DND-41 (cell line): ENCODE measurements around the gene NFATC3.

Experiments used
- ATAC-seq: fragments of 200-7000 bp; cut with Tn5 transposase; 3 replicates; pipeline ENCODE4 v1.9.1; 2021; ENCODE audit warnings: low read depth; ENCODE audit not compliant: insufficient read depth
- DNase-seq: peaks from one replicate; pipeline ENCODE4 v3.0.0-alpha.2; 2020
- H2AFZ ChIP-seq: 2 replicates; pipeline ENCODE4 v1.6.0; 2012; ENCODE audit warnings: low read depth, low read length
- H3K27ac ChIP-seq: 2 replicates; pipeline ENCODE4 v1.5.1; 2012; ENCODE audit warnings: low read length, inconsistent platforms
- H3K27me3 ChIP-seq: fragments of 200-600 bp; sonication (generic); 2 replicates; pipeline ENCODE4 v1.6.0; 2012; ENCODE audit warnings: low read length, mild to moderate bottlenecking, inconsistent platforms; ENCODE audit not compliant: insufficient read depth, poor library complexity
- H3K36me3 ChIP-seq: 2 replicates; pipeline ENCODE4 v1.5.1; 2012; ENCODE audit warnings: low read length, inconsistent platforms; ENCODE audit not compliant: insufficient read depth
- H3K4me1 ChIP-seq: 2 replicates; pipeline ENCODE4 v1.5.1; 2012; ENCODE audit warnings: mild to moderate bottlenecking, low read length; ENCODE audit not compliant: insufficient read depth
- H3K4me2 ChIP-seq: 2 replicates; pipeline ENCODE4 v1.6.0; 2012; ENCODE audit warnings: mild to moderate bottlenecking, moderate library complexity, low read length, inconsistent platforms; ENCODE audit not compliant: insufficient read depth
- H3K4me3 ChIP-seq, 2 experiments: fragments of 200-600 bp in 1 of 2; shearing (Covaris generic) in 1 of 2; 2 replicates each; pipeline ENCODE4 v1.5.1; 2012 to 2016; ENCODE audit warnings: inconsistent platforms in 2 of 2, low read length in 2 of 2, mild to moderate bottlenecking in 2 of 2, low read depth in 1 of 2, moderate library complexity in 1 of 2
- H3K79me2 ChIP-seq: 2 replicates; pipeline ENCODE4 v1.6.0; 2012; ENCODE audit warnings: low read length, inconsistent platforms; ENCODE audit not compliant: insufficient read depth
- H3K9ac ChIP-seq: 2 replicates; pipeline ENCODE4 v1.6.0; 2012; ENCODE audit warnings: low read depth, mild to moderate bottlenecking, inconsistent platforms, low read length, moderate library complexity
- H3K9me3 ChIP-seq: 2 replicates; pipeline ENCODE4 v1.5.1; 2012; ENCODE audit warnings: low read length, moderate library complexity, mild to moderate bottlenecking, inconsistent platforms; ENCODE audit not compliant: insufficient read depth, severe bottlenecking
- H4K20me1 ChIP-seq: 2 replicates; pipeline ENCODE4 v1.6.0; 2012; ENCODE audit warnings: low read length; ENCODE audit not compliant: insufficient read depth
- EZH2 ChIP-seq: IDR thresholded peaks from 3 replicates; pipeline ENCODE4 v1.6.1; 2012; ENCODE audit warnings: borderline replicate concordance, low read depth, mild to moderate bottlenecking, moderate library complexity, low read length, inconsistent platforms; ENCODE audit not compliant: severe bottlenecking
- TF ChIP-seq, protein P1 (sequence below): IDR thresholded peaks from 2 replicates; pipeline ENCODE4 v1.5.1; 2012; ENCODE audit warnings: borderline replicate concordance, low read length, moderate library complexity, mild to moderate bottlenecking; ENCODE audit not compliant: poor library complexity, severe bottlenecking; ENCODE audit errors: extremely low read depth

NFATC3 gene

GRCh38 chr16:68089067-68089466, 3.9 kb downstream of the NFATC3 start:
- H3K4me1 ChIP-seq = peaks cover 62% of the 10 kb centered on the region
- DNase-seq (no peak), ATAC-seq (no peak)
- H3K36me3 ChIP-seq = no peaks in the 10 kb centered on the region
- peak overlapping the region; percentile 53 for H3K4me2 ChIP-seq
- peaks cover 87% of the 10 kb centered on the region for H3K79me2 ChIP-seq
- H4K20me1 ChIP-seq = peaks cover 62% of the 10 kb centered on the region; the same call in 1 of the 2 replicates
- H2AFZ ChIP-seq = no peak overlapping the region
- 0 out of 2 replicates have a peak overlapping the region, but pooled peaks have one; percentile 14 for H3K9ac ChIP-seq
- peak overlapping the region in 1 of 2 experiments; percentile 38; a peak in 1 of 4 replicates for H3K4me3 ChIP-seq
- H3K27ac ChIP-seq = no peak overlapping the region
- no peak for TF ChIP-seq EZH2
- TF ChIP-seq, protein P1, sequence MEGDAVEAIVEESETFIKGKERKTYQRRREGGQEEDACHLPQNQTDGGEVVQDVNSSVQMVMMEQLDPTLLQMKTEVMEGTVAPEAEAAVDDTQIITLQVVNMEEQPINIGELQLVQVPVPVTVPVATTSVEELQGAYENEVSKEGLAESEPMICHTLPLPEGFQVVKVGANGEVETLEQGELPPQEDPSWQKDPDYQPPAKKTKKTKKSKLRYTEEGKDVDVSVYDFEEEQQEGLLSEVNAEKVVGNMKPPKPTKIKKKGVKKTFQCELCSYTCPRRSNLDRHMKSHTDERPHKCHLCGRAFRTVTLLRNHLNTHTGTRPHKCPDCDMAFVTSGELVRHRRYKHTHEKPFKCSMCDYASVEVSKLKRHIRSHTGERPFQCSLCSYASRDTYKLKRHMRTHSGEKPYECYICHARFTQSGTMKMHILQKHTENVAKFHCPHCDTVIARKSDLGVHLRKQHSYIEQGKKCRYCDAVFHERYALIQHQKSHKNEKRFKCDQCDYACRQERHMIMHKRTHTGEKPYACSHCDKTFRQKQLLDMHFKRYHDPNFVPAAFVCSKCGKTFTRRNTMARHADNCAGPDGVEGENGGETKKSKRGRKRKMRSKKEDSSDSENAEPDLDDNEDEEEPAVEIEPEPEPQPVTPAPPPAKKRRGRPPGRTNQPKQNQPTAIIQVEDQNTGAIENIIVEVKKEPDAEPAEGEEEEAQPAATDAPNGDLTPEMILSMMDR = no peak
- H3K9me3 ChIP-seq = no peaks in the 10 kb centered on the region
- H3K27me3 ChIP-seq = no peaks in the 10 kb centered on the region

- H3K4me3 ChIP-seq = no peak overlapping the region
- ATAC-seq (no peak), DNase-seq (no peak)
- peaks cover 97% of the 10 kb centered on the region for H3K79me2 ChIP-seq
- peaks cover 71% of the 10 kb centered on the region; the same call in 1 of the 2 replicates for H4K20me1 ChIP-seq
- H3K4me1 ChIP-seq = peaks cover 53% of the 10 kb centered on the region
- no peak for TF ChIP-seq EZH2
- TF ChIP-seq, protein P1 = no peak
- peak overlapping the region; percentile 53 for H3K4me2 ChIP-seq
- H3K36me3 ChIP-seq = no peaks in the 10 kb centered on the region
- H3K27ac ChIP-seq = no peak overlapping the region
- no peaks in the 10 kb centered on the region for H3K9me3 ChIP-seq
- no peak overlapping the region for H3K9ac ChIP-seq
- H3K27me3 ChIP-seq = no peaks in the 10 kb centered on the region
- H2AFZ ChIP-seq = no peak overlapping the region
Measured at GRCh38 chr16:68090130-68090529, 5.0 kb downstream of the NFATC3 start.

- DNase-seq = no peak
- Histone ChIP-seq H3K36me3 (no peaks in the 10 kb centered on the region), H3K27me3 (no peaks in the 10 kb centered on the region), H3K4me2 (peak overlapping the region; percentile 53; the same call in 1 of the 2 replicates), H3K79me2 (peaks cover 98% of the 10 kb centered on the region), H3K27ac (no peak overlapping the region), H3K4me3 (no peak overlapping the region), H2AFZ (no peak overlapping the region), H4K20me1 (peaks cover 75% of the 10 kb centered on the region; the same call in 1 of the 2 replicates), H3K9me3 (no peaks in the 10 kb centered on the region), H3K4me1 (peaks cover 53% of the 10 kb centered on the region), H3K9ac (0 out of 2 replicates have a peak overlapping the region, but pooled peaks have one; percentile 20)
- TF ChIP-seq, protein P1 = no peak
- no peak for TF ChIP-seq EZH2
- no peak for ATAC-seq
Measured at GRCh38 chr16:68090533-68090932, 5.4 kb downstream of the NFATC3 start.
